Measurements from ENCODE around the gene TFEB. TPM values are rescaled to one million over a fixed set of nuclear protein-coding genes. Genes with fewer than 3 reads are reported as not detected.

The TFEB gene
- total RNA-seq, 1 donor = 18.9 TPM

GRCh38 chr6:41655176-41655575 lies 80.2 kb downstream of the TFEB start:
- no peak for DNase-seq (ENCODE audit: low read depth in 2 of 3, low spot score in 2 of 3)

GRCh38 chr6:41654698-41655151 lies 80.7 kb downstream of the TFEB start:
- DNase-seq (ENCODE audit: low read depth in 2 of 3, low spot score in 2 of 3) = no peak

DNA sequence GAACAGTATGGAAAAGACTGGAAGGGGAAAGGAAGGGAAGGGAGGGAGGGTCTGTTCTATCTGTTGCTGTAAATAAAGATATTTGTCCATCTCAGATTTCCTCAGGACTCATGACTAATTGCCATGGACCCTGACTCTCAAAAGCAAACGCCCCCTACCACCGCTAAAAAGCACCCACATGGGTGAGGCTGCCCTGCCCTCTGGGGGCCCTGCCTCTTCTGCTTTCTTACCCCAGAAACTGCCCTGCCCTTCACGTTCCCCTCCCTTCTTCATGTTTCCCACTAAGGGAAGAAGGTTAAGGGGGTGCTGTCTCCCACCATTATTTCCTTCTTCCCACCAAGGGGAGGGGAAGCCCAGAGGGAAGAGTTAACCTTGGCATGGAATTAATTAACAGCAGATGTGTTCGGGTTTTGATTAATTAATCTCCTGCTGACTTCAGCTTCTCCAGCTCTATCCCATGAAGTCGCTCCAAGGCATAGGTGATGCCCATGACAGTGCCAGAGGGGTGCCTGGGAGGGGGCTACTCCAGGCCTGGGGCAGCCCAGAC lies 81.2 kb downstream of the TFEB start:
- no peak for DNase-seq (ENCODE audit: low read depth in 2 of 3, low spot score in 2 of 3)

GRCh38 chr6:41653691-41654090 lies 81.7 kb downstream of the TFEB start:
- DNase-seq (ENCODE audit: low read depth in 2 of 3, low spot score in 2 of 3) = no peak

GRCh38 chr6:41652866-41653652 lies 82.3 kb downstream of the TFEB start:
- DNase-seq (ENCODE audit: low read depth in 2 of 3, low spot score in 2 of 3) = no peak

DNA sequence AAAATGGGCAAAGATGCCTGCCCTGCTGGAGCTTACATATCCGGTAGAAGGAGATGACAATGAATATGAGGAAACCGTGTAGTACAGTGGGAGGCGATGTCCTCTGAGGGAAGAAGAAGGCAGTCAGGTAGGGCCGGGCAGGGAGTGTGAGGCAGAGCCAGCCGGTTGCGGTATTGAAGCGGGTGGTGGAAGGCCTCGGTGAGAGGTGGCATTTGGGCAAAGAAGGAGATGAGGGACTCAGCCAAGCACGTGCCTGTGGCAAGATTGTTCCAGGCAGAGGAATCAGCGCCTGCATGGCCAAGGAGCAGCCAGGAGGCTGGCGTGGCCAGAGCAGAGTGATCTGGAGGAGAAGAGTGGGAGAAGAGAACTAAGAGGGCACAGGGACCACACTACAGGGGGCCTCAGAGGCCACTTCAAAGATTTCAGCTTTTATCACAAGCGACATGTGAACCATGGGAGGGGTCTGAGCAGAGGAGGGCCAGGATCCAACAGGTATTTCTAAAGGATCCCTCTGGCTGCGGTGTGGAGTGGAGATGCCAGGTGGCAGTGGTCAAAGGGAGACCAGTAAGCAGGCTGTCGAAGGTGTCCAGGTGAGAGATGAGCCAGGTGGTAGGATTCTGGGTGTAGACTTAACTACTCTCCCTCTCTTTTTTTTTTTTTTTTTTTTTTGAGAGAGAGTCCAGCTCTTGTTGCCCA lies 83.3 kb downstream of the TFEB start:
- no peak for DNase-seq (ENCODE audit: low read depth in 2 of 3, low spot score in 2 of 3)

DNA sequence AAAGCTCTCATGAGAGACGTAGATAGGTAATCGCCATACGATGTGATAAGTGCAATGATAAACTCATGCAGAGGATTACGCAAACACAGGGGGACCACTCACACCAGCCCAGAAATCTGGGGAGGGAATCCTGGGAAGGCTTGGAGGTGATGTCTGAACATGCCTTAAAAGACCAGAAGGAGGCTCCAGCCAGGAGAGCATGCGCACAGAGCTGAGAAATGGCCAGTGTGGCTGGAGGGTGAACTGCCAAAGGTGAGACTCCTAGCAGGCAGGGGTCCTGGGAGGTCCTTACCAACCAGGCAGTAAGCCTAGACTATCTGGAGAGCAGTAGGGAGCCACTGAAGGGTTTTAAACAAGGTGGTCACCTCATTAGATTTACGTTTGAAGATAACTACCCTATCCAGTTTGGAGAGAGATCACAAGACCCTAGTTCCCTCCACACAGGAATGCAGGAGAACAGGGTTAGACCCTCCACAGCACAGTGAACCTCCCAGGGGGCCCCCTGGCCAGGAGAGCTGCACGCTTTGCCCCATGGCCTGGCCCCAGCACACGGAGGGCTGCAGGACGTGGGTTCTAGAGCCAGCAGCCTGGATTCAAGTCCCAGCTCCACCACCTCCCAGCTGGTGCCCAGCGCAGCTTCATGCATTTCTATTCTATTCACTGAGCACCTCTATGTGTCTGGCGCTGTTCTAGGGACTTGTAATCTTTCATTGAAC lies 84.0 kb downstream of the TFEB start:
- no peak for DNase-seq (ENCODE audit: low read depth in 2 of 3, low spot score in 2 of 3)

DNA sequence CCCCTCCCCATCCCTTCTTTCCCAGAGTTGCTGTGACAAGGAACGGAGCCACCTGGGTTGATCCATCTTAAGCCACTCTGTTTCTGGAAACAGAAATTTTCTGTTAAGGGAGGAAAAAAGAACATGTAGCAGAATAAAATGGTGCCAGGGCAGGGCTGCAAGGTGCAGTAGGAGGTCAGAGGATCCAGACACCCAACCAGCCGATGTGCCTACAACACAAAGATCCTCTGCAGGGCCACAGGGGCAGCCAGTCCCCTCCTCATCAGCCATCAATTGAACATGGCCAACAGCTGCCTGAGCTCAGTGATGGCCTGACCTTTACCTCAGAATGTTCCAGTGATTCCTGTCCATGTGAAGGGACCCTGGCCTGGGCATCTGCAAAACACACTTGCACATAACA lies 85.3 kb downstream of the TFEB start:
- no peak for DNase-seq (ENCODE audit: low read depth in 2 of 3, low spot score in 2 of 3)

DNA sequence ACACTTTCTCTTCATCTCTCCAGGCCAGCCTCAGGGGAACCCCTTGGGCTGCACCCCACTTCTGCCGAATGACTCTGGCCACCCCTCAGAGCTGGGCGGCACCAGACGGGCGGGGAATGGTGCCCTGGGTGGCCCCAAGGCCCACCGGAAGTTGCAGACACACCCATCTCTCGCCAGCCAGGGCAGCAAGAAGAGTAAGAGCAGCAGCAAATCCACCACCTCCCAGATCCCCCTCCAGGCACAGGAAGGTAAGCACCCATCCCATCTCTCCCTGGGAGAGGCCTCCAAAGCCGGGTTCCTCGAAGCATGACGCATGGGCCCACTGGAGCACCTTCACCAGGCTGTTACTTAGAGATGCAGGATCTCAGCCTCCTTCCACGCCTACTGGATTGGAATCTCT lies 85.8 kb downstream of the TFEB start:
- no peak for DNase-seq (ENCODE audit: low read depth in 2 of 3, low spot score in 2 of 3)

DNA sequence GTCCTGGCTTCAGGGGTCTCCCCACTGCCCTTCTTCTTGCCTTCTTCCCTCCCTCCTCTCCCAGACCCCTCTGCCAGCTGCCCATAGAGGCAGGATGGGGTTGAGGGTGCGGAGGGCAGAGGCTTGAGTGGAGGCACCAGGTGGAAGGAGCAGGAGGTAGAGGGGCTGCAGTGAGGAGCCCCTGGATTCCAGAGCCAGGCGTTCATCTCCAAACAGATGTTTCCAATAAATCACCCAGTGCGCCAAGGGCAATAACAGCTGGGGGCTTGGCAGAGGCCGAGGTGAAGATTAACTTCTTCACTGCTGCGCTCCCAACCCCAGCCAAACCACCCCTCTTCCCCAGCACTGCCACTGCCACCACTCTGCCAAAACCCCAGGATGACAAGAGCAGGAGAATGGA lies 86.5 kb downstream of the TFEB start:
- no peak for DNase-seq (ENCODE audit: low read depth in 2 of 3, low spot score in 2 of 3)

DNA sequence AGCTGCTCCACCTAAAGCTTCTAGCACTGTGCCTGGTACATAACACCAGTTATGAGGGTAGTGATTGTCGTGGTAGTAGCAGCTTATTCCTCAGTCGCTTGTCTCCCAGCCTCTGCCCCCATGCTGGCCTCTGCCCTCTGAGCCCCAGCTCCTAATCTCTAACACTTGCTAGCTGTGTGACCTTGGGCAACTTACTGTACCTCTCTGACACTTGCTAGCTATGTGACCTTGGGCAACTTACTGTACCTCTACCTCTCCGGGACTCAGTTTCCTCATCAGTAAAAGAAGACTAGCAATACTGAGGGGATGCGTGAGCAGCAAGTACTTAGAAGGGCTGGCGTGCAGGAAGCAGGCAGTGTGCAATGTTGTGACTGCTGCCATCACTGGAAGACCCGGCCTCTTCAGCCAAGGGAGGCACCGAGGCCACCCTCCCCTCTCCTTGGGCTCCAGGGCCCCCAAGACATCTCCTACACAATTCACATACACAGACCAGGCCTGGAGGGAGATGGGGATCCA lies 87.3 kb downstream of the TFEB start:
- DNase-seq (ENCODE audit: low read depth in 2 of 3, low spot score in 2 of 3) = no peak

DNA sequence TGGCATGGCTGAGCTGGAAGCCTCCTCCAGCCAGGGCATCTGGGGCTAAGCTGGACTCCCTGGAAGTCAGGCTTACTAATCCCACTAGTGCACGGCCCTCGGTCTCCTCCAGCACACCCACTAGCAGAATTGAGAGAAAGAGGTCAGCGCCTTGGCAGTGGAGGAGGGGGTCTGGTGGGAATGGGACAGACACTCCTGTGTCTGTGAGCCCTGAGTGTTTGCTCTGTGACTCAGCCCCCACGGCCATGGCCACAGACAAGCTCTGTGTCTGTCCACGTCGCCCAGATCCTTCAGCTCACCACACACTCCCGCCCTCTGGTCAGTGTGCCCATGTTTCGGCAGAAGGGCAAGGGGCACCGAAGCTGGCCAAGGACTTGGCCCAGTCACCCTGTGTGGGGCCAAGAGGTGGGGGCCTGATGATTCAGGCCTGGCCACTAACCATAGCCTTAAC lies 88.3 kb downstream of the TFEB start:
- no peak for DNase-seq (ENCODE audit: low read depth in 2 of 3, low spot score in 2 of 3)

- no peak for DNase-seq (ENCODE audit: low read depth in 2 of 3, low spot score in 2 of 3)
Observed at GRCh38 chr6:41646026-41646795, 89.2 kb downstream of the TFEB start.

- no peak for DNase-seq (ENCODE audit: low read depth in 2 of 3, low spot score in 2 of 3)
Observed at GRCh38 chr6:41645007-41645618, 90.3 kb downstream of the TFEB start.

- DNase-seq (ENCODE audit: low read depth in 2 of 3, low spot score in 2 of 3) = no peak
Observed at GRCh38 chr6:41644297-41644879, 91.0 kb downstream of the TFEB start.

DNA sequence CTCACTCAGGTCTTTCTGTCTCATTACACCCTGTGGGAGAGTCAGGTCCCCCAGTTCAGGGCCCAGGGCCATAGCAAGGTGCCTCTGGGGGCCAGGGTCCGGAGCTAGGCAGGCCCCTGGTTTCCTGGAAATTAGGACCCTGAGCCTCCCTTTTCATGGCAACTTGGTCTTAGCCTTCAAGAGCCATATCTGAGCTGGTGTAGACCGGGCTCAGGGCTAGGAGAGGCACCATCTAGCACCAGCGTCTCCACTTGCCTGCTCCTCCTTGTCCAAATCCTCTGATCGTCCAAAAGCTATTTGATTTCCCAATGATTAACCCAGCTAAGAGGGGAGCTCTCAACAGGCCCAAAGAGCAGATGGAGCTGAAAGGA lies 91.5 kb downstream of the TFEB start:
- no peak for DNase-seq (ENCODE audit: low read depth in 2 of 3, low spot score in 2 of 3)

- no peak for DNase-seq (ENCODE audit: low read depth in 2 of 3, low spot score in 2 of 3)
Observed at GRCh38 chr6:41642960-41643898, 92.2 kb downstream of the TFEB start.

All from hematopoietic multipotent progenitor cell (in vitro differentiated cells).